Astrocyte (in vitro differentiated cells and primary cell): Measurements from ENCODE around the gene GALM. TPM values are rescaled to one million over a fixed set of nuclear protein-coding genes. Genes with fewer than 3 reads are reported as not detected.

Experiments used
- DNase-seq: peaks from one replicate; pipeline ENCODE4 v3.0.0-alpha.2; 2010; ENCODE audit warnings: low read depth
- FAIRE-seq: peaks from 2 replicates; lab custom pipeline; 2011; peaks lifted over from hg19 to GRCh38; lab: Jason Lieb, UNC
- H2AFZ ChIP-seq: 2 replicates; pipeline ENCODE4 v1.6.0; 2012; ENCODE audit warnings: low read depth, low read length, inconsistent platforms
- H3K27ac ChIP-seq: 2 replicates; pipeline ENCODE4 v1.5.1; 2011; ENCODE audit warnings: low read depth, low read length, inconsistent platforms
- H3K27me3 ChIP-seq: 2 replicates; pipeline ENCODE4 v1.6.0; 2011; ENCODE audit warnings: low read length, inconsistent platforms; ENCODE audit not compliant: insufficient read depth
- H3K36me3 ChIP-seq: 2 replicates; pipeline ENCODE4 v1.5.1; 2011; ENCODE audit warnings: low read length, inconsistent platforms; ENCODE audit not compliant: insufficient read depth
- H3K4me1 ChIP-seq: 2 replicates; pipeline ENCODE4 v1.5.1; 2011; ENCODE audit warnings: low read length, inconsistent platforms; ENCODE audit not compliant: insufficient read depth
- H3K4me2 ChIP-seq: 2 replicates; pipeline ENCODE4 v1.6.0; 2012; ENCODE audit warnings: low read length, inconsistent platforms
- H3K4me3 ChIP-seq: 2 replicates; pipeline ENCODE4 v1.5.1; 2011; ENCODE audit warnings: low read depth, mild to moderate bottlenecking, low read length, inconsistent platforms; ENCODE audit not compliant: insufficient read depth
- H3K79me2 ChIP-seq: 2 replicates; pipeline ENCODE4 v1.6.0; 2012; ENCODE audit warnings: mild to moderate bottlenecking, low read length, inconsistent platforms; ENCODE audit not compliant: insufficient read depth
- H3K9ac ChIP-seq: 2 replicates; pipeline ENCODE4 v1.6.0; 2012; ENCODE audit warnings: mild to moderate bottlenecking, low read length, inconsistent platforms
- H3K9me3 ChIP-seq: 2 replicates; pipeline ENCODE4 v1.5.1; 2012; ENCODE audit warnings: low read depth, mild to moderate bottlenecking, low read length, inconsistent platforms; ENCODE audit not compliant: insufficient read depth
- H4K20me1 ChIP-seq: 2 replicates; pipeline ENCODE4 v1.6.0; 2012; ENCODE audit warnings: low read length, inconsistent platforms; ENCODE audit not compliant: insufficient read depth
- H3K27ac Mint-ChIP-seq: one replicate; pipeline ENCODE4 v1.8.0; 2021; ENCODE audit warnings: mild to moderate bottlenecking, mixed read lengths; ENCODE audit not compliant: unreplicated experiment
- H3K27me3 Mint-ChIP-seq: one replicate; pipeline ENCODE4 v1.8.0; 2021; ENCODE audit warnings: low read depth, mixed read lengths; ENCODE audit not compliant: unreplicated experiment
- H3K36me3 Mint-ChIP-seq: one replicate; pipeline ENCODE4 v1.8.0; 2021; ENCODE audit warnings: low read depth, mixed read lengths; ENCODE audit not compliant: unreplicated experiment
- H3K4me1 Mint-ChIP-seq: one replicate; pipeline ENCODE4 v1.8.0; 2021; ENCODE audit warnings: low read depth, mixed read lengths; ENCODE audit not compliant: unreplicated experiment
- H3K4me3 Mint-ChIP-seq: one replicate; pipeline ENCODE4 v1.8.0; 2021; ENCODE audit warnings: mild to moderate bottlenecking, moderate library complexity, mixed read lengths; ENCODE audit not compliant: unreplicated experiment
- H3K9me3 Mint-ChIP-seq: one replicate; pipeline ENCODE4 v1.8.0; 2021; ENCODE audit warnings: mild to moderate bottlenecking, mixed read lengths; ENCODE audit not compliant: unreplicated experiment
- EZH2 ChIP-seq: IDR thresholded peaks from 2 replicates; pipeline ENCODE4 v1.6.1; 2012; ENCODE audit warnings: mild to moderate bottlenecking, low read length, inconsistent platforms; ENCODE audit not compliant: insufficient read depth
- total RNA-seq: library from RNA; stranded (reverse); gene quantifications from 2 replicates; pipeline ENCODE4 v1.2.1, GENCODE V29; 2021
- TF ChIP-seq, protein P1 (sequence below): IDR thresholded peaks from 2 replicates; pipeline ENCODE4 v1.5.1; 2011; ENCODE audit warnings: low read depth, mild to moderate bottlenecking, inconsistent platforms, low read length, moderate library complexity; ENCODE audit not compliant: insufficient read depth

GALM gene
- total RNA-seq, 1 donor from 2014 or later = 9.8 TPM

DNA sequence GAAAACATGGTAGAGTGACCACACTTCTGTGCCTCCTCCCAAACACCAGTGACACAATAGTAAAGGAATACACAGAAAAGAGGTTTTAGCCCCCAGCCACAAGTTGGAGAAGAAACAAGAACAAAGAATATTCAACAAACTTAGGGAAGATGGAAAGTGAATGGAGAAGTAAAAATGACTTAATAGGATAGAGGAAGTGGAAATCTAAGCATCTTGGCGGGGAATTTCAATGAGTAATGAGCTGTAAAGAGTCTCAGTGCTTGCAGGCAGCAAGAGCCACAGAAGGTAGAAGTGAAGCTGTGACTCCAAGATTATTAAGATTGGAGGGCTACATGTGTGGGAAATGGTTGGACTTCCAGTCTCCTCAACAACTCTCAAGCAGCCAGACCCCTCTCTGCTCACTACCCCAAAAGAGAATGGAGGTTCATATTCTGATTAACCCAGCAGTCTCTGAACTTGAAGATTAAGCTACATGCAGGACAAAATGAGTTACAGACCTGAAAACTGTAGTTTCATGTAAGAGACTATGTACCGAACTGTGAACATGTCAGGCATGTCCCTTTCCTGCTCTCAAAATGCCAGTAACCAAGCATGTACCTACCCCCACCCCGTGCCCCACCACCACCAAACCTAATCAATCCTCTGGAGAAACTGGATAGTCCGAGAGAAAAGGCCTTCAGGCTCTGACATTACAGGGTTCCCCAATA, 46.3 kb upstream of the GALM start:
- no peaks in the 10 kb centered on the region for H3K36me3 ChIP-seq
- no peak for DNase-seq
- no peak overlapping the region for H3K9ac ChIP-seq
- no peaks in the 10 kb centered on the region for H3K27me3 ChIP-seq
- Mint-ChIP-seq H3K27ac (no peak overlapping the region), H3K4me3 (no peak overlapping the region), H3K27me3 (peaks cover 2% of the 10 kb centered on the region), H3K9me3 (no peaks in the 10 kb centered on the region), H3K4me1 (peaks cover 8% of the 10 kb centered on the region), H3K36me3 (no peaks in the 10 kb centered on the region)
- H4K20me1 ChIP-seq = no peaks in the 10 kb centered on the region
- peak overlapping the region; percentile 8 for H2AFZ ChIP-seq
- no peaks in the 10 kb centered on the region for H3K9me3 ChIP-seq
- no peak overlapping the region for H3K4me2 ChIP-seq
- no peak overlapping the region for H3K27ac ChIP-seq
- no peaks in the 10 kb centered on the region for H3K79me2 ChIP-seq
- no peaks in the 10 kb centered on the region for H3K4me1 ChIP-seq
- H3K4me3 ChIP-seq = no peak overlapping the region
- FAIRE-seq = no peak
- TF ChIP-seq EZH2 = no peak
- TF ChIP-seq, protein P1, sequence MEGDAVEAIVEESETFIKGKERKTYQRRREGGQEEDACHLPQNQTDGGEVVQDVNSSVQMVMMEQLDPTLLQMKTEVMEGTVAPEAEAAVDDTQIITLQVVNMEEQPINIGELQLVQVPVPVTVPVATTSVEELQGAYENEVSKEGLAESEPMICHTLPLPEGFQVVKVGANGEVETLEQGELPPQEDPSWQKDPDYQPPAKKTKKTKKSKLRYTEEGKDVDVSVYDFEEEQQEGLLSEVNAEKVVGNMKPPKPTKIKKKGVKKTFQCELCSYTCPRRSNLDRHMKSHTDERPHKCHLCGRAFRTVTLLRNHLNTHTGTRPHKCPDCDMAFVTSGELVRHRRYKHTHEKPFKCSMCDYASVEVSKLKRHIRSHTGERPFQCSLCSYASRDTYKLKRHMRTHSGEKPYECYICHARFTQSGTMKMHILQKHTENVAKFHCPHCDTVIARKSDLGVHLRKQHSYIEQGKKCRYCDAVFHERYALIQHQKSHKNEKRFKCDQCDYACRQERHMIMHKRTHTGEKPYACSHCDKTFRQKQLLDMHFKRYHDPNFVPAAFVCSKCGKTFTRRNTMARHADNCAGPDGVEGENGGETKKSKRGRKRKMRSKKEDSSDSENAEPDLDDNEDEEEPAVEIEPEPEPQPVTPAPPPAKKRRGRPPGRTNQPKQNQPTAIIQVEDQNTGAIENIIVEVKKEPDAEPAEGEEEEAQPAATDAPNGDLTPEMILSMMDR = no peak

DNA sequence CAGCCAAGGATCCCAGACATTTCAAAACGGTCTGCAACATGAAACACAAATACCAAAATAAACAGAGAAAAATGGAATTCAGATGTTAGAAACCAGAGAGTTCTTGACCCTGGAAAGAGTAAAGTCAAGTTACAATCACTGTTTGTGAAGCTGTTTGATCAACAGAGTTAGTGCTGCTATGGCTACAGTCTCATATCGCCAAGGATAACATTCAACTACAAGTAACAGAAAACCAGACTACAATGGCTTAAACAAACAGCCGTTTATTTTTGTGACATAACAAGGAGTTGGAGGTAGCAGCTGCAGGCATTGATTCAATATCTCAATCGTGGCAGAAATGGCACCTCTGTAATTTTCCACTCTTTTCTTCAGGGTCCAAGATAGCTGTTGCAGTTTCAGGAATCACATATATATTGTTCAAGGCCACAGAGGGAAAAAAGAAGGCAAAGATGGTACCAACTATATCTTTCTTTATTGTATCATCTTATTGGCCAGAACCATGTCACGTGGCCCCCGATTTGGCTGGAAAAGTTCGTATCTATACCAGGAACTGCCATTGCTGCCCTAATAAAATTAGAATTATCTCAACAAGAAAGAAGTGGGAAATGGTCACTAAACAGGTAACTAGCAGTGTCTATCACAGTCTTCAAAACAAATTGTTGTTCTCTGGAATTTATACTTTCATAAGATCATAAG, 45.5 kb upstream of the GALM start:
- H3K27ac Mint-ChIP-seq = no peak overlapping the region

More for the DNA sequence above, 45.5 kb upstream of the GALM start:
- peaks cover 2% of the 10 kb centered on the region for H3K27me3 Mint-ChIP-seq
- Histone ChIP-seq H3K79me2 (no peaks in the 10 kb centered on the region), H3K27me3 (no peaks in the 10 kb centered on the region), H3K9ac (no peak overlapping the region), H3K4me3 (no peak overlapping the region), H3K9me3 (no peaks in the 10 kb centered on the region), H2AFZ (no peak overlapping the region), H3K27ac (no peak overlapping the region), H4K20me1 (no peaks in the 10 kb centered on the region), H3K36me3 (no peaks in the 10 kb centered on the region), H3K4me1 (no peaks in the 10 kb centered on the region), H3K4me2 (no peak overlapping the region)
- FAIRE-seq = no peak
- no peaks in the 10 kb centered on the region for H3K36me3 Mint-ChIP-seq
- DNase-seq = peak; percentile 66
- peaks cover 8% of the 10 kb centered on the region for H3K4me1 Mint-ChIP-seq
- no peak for TF ChIP-seq EZH2
- TF ChIP-seq, protein P1 = no peak
- no peak overlapping the region for H3K4me3 Mint-ChIP-seq
- no peaks in the 10 kb centered on the region for H3K9me3 Mint-ChIP-seq
